MV-4-11 (cell line): ENCODE data around the gene C4orf50.
"Not testable (repeated sequence)": the region's sequence is repeated elsewhere in the genome, so short reads cannot be mapped to it uniquely, and the experiment has no call there.

ENCODE experiments used
- DNase-seq: peaks from one replicate; lab custom pipeline; 2025; lab: John Stamatoyannopoulos, UW

Gene C4orf50

DNA sequence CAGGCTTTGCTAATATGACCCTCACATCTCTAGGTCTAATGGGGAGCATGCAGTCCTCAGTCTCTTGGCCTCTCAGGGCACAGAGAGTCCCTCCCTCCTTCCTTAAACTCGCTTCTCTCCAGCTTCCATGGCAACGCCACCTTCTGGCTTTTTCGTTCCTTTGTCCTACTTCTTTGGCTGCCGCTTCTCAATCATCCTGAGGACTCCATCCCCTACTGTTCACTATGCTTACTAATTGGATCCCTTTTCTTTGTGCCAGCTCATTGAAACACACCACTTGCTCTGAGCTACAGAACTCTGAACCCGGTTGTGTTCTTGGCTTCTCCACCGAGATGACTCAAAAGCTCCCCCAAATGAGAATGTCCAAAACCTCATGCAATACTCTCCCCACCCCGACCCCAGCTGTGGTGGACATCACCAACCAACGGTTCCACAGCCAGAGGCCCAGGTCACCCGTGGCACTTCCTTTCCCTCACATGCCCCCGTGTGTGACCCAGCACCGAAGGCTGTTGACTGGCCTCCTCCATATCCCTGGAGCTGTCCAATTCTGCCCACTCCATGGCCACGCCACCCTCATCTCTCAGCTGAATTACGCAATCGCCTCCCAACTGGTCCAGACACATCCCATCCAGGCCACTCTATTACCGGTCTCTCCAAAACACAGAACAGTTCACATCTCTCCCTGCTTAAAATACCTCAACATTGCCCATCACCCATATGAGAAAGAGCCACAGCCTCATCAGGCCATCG, 160.0 kb downstream of the C4orf50 start:
- no peak for DNase-seq

DNA sequence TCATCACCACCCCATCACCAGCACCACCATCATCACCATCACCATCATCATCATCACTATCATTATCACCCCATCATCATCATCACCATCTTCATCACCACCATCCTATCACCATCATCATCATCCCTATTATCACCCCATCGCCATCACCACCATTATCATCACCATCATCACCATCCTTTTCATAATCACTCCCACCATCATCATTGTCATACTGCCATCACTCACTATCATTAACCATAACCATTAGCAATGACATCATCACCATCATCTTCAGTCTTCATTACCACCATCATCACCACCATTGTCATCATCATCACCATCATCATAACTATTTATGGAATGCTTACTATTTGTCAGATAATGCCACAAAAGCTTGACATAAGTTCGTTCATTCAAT, 161.0 kb downstream of the C4orf50 start:
- DNase-seq, result no peak

DNA sequence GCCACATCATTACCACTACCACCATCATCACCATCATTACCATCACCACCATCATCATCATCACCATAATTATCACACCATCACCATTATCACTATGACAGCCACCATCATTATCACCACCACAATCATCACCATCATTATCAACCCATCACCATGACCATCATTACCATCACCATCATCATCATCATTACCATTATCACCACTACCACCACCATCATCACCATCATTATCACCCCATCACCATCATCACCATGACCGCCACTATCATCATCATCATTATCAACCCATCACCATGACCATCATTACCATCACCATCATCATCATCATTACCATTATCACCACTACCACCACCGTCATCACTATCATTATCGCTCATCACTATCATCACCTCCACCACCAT, 161.9 kb downstream of the C4orf50 start:
- DNase-seq, result not testable (repeated sequence)

DNA sequence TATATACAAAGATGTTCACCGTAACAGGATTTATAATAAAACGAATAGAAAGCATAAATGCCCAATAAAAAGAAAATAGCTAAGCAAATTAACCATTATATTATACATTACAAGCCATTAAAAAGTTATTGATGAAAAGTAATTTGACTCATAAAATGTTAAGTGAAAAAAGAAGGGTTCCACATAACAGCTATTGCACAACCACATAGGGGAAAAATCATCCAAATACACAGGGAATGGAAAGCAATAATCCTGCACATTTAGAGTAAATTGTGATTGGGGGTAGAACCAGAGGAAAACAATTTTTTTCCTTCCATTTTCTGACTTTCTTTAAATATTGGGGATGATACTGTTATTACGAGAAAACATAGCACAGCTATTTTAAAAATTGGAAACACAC, 163.3 kb downstream of the C4orf50 start:
- DNase-seq, result no peak

DNA sequence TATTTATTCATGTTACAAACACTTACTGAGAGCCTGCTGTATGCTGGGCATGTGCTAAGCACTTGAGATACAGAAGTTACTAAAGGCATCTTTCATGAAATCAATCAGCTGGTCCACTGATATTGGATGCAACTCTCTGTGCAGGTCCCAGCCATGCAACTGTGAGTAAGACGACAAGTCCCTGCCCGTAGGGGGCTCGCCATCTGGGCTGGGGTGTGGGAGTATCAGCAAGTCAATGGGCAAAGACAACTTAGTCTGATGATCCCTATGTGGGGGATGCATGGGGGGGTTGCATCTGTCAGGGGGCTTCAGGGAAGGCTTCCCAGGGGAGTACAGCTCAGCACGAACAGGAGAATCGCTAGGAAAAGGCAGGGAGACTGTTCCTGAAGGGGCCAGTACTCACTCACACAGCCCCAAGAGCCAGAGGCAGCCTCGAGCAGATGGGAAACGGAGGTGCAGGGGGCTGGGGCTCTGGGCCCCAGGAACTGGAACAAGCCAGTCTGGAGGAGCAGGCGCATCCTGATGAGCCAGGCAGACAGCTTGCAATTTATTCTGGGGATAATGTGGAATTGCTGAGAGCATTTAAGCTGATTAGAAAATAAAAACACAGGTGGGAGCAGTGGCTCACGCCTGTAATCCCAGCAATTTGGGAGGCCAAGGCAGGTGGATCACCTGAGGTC, 165.6 kb downstream of the C4orf50 start:
- DNase-seq, result no peak

DNA sequence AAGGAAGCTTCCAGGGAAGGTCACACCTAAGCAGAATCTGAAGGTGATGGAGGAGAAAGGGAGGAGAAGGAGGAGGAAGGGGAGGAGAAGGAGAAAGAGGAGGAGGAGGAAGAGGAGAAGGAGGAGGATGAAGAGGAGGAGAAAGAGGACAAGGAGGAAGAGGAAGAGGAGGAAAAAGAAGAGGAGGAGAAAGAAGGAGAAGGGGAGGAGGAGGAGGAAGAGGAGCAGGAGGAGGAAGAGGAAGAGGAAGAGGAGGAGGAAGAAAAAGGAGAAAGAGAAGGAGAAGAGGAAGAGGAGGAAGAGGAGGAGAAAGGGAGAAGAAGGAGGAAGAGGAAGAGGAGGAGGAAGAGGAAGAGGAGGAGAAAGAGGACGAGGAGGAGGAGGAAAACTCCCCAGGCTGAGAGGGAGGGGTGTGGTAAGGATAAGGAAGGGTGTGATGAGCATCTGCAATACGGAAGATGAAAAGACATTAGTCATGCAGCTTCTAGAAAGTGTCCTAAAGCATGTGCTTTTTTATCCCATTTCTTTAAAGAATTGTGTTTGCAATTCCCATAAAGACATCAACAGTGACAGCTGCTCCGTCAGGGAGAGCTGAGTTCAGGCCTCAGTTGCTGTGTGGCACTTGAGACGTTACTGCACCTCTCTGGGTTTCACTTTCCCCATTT, 166.5 kb downstream of the C4orf50 start:
- DNase-seq, result no peak
